Stimulated activated CD4-positive, alpha-beta T cell treated with anti-CD3 and anti-CD28 coated beads, Interleukin-4, amount 100 ng/mL, for 48 hours (primary cell): ENCODE data around the gene RALGPS2.

Source experiments
- DNase-seq, 2 donors: peaks; one replicate each; pipeline ENCODE4 v3.0.0-alpha.2; 2020; ENCODE audit warnings: low read depth in 2 of 2

The RALGPS2 gene

GRCh38 chr1:178724728-178725465 lies at the start of gene RALGPS2:
TSS of gene RALGPS2 (plus strand) at chr1:178725244. CDS start at chr1:178776765, 51,521 bp downstream.
- peak; percentile 40 to 47 for DNase-seq

GRCh38 chr1:178679237-178679636 lies 45.8 kb upstream of the RALGPS2 start:
- DNase-seq: no peak

GRCh38 chr1:178682429-178682828 lies 42.6 kb upstream of the RALGPS2 start:
- DNase-seq: no peak

GRCh38 chr1:178682886-178683285 lies 42.2 kb upstream of the RALGPS2 start:
- DNase-seq: no peak

- DNase-seq: no peak
These were observed 41.8 kb upstream of the RALGPS2 start for GRCh38 chr1:178683291-178683690.

GRCh38 chr1:178684111-178684510 lies 40.9 kb upstream of the RALGPS2 start:
- no peak for DNase-seq

GRCh38 chr1:178684542-178685000 lies 40.5 kb upstream of the RALGPS2 start:
- no peak for DNase-seq

GRCh38 chr1:178686407-178686806 lies 38.6 kb upstream of the RALGPS2 start:
- DNase-seq: no peak

GRCh38 chr1:178688244-178688643 lies 36.8 kb upstream of the RALGPS2 start:
- DNase-seq: no peak

GRCh38 chr1:178689769-178690168 lies 35.3 kb upstream of the RALGPS2 start:
- no peak for DNase-seq

- DNase-seq: no peak
These were observed 34.5 kb upstream of the RALGPS2 start for GRCh38 chr1:178690496-178690895.

GRCh38 chr1:178692564-178693327 lies 32.3 kb upstream of the RALGPS2 start:
- no peak for DNase-seq

- no peak for DNase-seq
These were observed 31.7 kb upstream of the RALGPS2 start for GRCh38 chr1:178693366-178693765.

GRCh38 chr1:178694923-178695525 lies 30.0 kb upstream of the RALGPS2 start:
- DNase-seq: no peak

- DNase-seq: no peak
These were observed 22.9 kb upstream of the RALGPS2 start for GRCh38 chr1:178702146-178702545.

- DNase-seq: no peak
These were observed 20.2 kb upstream of the RALGPS2 start for GRCh38 chr1:178704833-178705232.

- DNase-seq: no peak
These were observed 18.6 kb upstream of the RALGPS2 start for GRCh38 chr1:178706432-178706831.

GRCh38 chr1:178713259-178713658 lies 11.8 kb upstream of the RALGPS2 start:
- DNase-seq: no peak

- no peak for DNase-seq
These were observed 10.6 kb upstream of the RALGPS2 start for GRCh38 chr1:178714453-178714852.

- no peak for DNase-seq
These were observed 8.9 kb upstream of the RALGPS2 start for GRCh38 chr1:178716111-178716510.

GRCh38 chr1:178718520-178718919 lies 6.5 kb upstream of the RALGPS2 start:
- DNase-seq: no peak

- DNase-seq: no peak
These were observed 1.5 kb upstream of the RALGPS2 start for GRCh38 chr1:178723546-178723945.

- no peak for DNase-seq
These were observed 692 bp upstream of the RALGPS2 start for GRCh38 chr1:178724376-178724727.
